ENCODE results near the gene PTGES2. TPM values are rescaled to one million over a fixed set of nuclear protein-coding genes. Genes with fewer than 3 reads are reported as not detected.

Gene PTGES2
- total RNA-seq, 1 experiment from 2014 or later = 76.8 TPM

DNA sequence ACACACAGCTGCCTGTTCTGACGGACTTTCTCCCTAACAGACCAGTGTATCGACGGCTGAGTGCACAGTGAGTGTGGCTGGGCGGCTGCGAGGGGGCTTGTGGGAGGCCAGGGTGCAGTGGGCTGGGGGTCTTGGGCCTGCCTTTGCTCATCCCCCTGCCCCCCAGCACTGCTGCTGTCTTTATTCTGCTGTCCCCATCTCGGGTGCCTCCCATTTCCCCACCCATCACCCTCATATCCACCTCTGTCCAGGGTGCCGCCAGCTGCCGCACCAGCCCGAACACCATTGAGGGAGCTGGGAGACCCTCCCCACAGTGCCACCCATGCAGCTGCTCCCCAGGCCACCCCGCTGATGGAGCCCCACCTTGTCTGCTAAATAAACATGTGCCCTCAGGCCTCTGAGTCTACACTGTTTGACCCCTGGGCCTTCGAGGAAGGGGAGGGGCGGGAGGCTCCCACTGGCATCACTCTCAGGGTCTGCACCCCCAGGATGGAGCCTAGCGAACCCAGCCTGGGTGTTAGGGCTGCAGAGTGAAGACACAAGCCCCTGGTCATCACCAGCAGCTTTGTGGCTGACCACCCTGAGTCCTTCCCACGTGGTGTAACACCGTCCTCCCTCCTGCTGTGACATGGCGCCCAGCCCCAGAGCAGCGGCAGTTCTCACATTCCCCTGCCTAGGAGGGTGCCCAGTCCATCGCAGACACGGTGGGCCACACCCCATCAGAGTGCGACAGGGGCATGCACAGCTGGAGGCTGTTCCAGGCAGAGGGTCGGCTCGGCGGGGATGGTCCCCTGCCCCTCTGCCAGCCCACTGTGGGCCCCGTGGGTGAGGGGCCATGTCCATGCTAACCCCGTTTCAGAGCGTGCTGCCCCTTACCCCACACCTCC is 25.8 kb upstream of the PTGES2 start:
- DNase-seq (ENCODE audit: low read depth, low spot score) (no peak), ATAC-seq (no peak)
- ChIA-PET CTCF (no interaction called here), POLR2A (no interaction called here)
- Histone ChIP-seq H3K36me3 (ENCODE audit: control insufficient read depth, insufficient read depth, low read length) (no peaks in the 10 kb centered on the region), H3K4me1 (ENCODE audit: control insufficient read depth, insufficient read depth, low read length) (peaks cover 5% of the 10 kb centered on the region), H3K27ac (ENCODE audit: low read length) (no peak overlapping the region), H3K9me3 (ENCODE audit: control insufficient read depth, insufficient read depth, low read depth, low read length) (no peaks in the 10 kb centered on the region), H3K27me3 (ENCODE audit: control insufficient read depth, insufficient read depth, low read length) (no peaks in the 10 kb centered on the region), H3K4me3 (ENCODE audit: low read depth in 2 of 2, low read length in 2 of 2) (no peak overlapping the region)
- no peak for TF ChIP-seq POLR2AphosphoS5 (IDR thresholded peaks at IDR 0.05; ENCODE audit: low read depth, low read length)
- TF ChIP-seq TCF7L2 (IDR thresholded peaks at IDR 0.05; ENCODE audit: low read depth, low read length) = no peak
- TF ChIP-seq, protein P1, sequence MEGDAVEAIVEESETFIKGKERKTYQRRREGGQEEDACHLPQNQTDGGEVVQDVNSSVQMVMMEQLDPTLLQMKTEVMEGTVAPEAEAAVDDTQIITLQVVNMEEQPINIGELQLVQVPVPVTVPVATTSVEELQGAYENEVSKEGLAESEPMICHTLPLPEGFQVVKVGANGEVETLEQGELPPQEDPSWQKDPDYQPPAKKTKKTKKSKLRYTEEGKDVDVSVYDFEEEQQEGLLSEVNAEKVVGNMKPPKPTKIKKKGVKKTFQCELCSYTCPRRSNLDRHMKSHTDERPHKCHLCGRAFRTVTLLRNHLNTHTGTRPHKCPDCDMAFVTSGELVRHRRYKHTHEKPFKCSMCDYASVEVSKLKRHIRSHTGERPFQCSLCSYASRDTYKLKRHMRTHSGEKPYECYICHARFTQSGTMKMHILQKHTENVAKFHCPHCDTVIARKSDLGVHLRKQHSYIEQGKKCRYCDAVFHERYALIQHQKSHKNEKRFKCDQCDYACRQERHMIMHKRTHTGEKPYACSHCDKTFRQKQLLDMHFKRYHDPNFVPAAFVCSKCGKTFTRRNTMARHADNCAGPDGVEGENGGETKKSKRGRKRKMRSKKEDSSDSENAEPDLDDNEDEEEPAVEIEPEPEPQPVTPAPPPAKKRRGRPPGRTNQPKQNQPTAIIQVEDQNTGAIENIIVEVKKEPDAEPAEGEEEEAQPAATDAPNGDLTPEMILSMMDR (IDR thresholded peaks at IDR 0.05) = no peak
- no peak for TF ChIP-seq REST (IDR thresholded peaks at IDR 0.05; ENCODE audit: insufficient read depth in 1 of 2, low read depth in 2 of 2, low read length in 1 of 2)
- no peak for TF ChIP-seq SIN3A (IDR thresholded peaks at IDR 0.05; ENCODE audit: borderline replicate concordance, insufficient read depth, low read depth, low read length)
- BruUV-seq (replicated peaks) = no TSS peak
- in situ Hi-C loops (cut with HindIII; ENCODE audit: low pct_unique_long_range_greater_than_20kb, low sequenced_read_pairs) (no loop called here), intact Hi-C loops (cut with micrococcal nuclease; ENCODE audit: unreplicated experiment) (no loop called here)

DNA sequence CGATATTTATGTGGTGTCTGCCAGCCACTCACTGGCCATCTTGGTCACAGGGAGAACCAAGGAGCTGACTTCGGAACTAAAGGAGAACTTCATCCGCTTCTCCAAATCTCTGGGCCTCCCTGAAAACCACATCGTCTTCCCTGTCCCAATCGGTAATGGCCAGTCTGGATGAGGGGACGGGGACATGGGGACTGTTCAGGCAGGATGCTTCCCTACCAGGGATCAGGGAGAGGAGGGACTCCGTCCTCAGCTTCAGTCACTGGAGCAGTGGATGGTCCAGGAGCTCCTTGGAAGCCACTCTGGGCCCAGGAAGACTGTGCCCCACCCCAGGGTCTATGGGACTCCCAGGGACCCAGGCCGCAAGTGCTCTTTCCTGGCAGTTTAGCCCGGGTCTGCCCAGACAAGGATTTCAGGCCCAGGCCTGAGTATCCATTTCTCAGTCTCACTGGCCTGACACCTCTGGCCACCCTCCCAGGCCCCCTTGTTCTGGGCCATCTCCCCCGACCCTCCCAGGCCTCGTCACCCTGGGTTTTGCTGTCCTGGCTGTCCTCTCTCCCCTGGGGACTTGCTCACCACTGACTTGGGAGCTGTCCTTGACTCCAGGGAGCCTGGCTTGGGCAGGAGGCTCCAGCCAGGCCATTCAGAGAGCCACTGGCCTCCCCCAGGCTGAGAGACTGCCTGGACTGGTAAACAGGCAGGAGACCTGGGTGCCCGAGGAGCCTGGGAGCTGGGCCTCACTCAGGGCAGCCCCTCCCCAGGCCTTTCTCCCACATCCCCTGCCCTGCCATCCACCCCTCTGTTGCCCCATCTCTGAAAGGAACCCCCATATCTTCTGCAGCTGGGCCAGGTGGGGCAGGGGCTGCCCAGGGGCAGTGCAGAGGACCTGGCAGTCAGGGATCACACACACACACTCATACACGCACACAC is 24.9 kb upstream of the PTGES2 start:
- POLR2A ChIA-PET = no interaction called here
- Histone ChIP-seq H3K4me3 (ENCODE audit: low read depth in 2 of 2, low read length in 2 of 2) (no peak overlapping the region), H3K4me1 (ENCODE audit: control insufficient read depth, insufficient read depth, low read length) (peaks cover 5% of the 10 kb centered on the region), H3K27ac (ENCODE audit: low read length) (no peak overlapping the region), H3K36me3 (ENCODE audit: control insufficient read depth, insufficient read depth, low read length) (no peaks in the 10 kb centered on the region), H3K9me3 (ENCODE audit: control insufficient read depth, insufficient read depth, low read depth, low read length) (no peaks in the 10 kb centered on the region), H3K27me3 (ENCODE audit: control insufficient read depth, insufficient read depth, low read length) (no peaks in the 10 kb centered on the region)
- intact Hi-C loops (cut with micrococcal nuclease; ENCODE audit: unreplicated experiment) = no loop called here
- TF ChIP-seq REST (IDR thresholded peaks at IDR 0.05; ENCODE audit: insufficient read depth in 1 of 2, low read depth in 2 of 2, low read length in 1 of 2) (no peak), POLR2AphosphoS5 (IDR thresholded peaks at IDR 0.05; ENCODE audit: low read depth, low read length) (no peak), SIN3A (IDR thresholded peaks at IDR 0.05; ENCODE audit: borderline replicate concordance, insufficient read depth, low read depth, low read length) (no peak), TCF7L2 (IDR thresholded peaks at IDR 0.05; ENCODE audit: low read depth, low read length) (no peak)
- TF ChIP-seq, protein P1 (IDR thresholded peaks at IDR 0.05) = no peak
- ATAC-seq = no peak
- CTCF ChIA-PET = no interaction called here
- in situ Hi-C loops (cut with HindIII; ENCODE audit: low pct_unique_long_range_greater_than_20kb, low sequenced_read_pairs) = no loop called here
- no TSS peak for BruUV-seq (replicated peaks)
- no peak for DNase-seq (ENCODE audit: low read depth, low spot score)
